Measurements from ENCODE around the gene AFG3L2. TPM values are rescaled to one million over a fixed set of nuclear protein-coding genes. Genes with fewer than 3 reads are reported as not detected.

The AFG3L2 gene
- total RNA-seq, 1 experiment from 2014 or later: 66.7 TPM

DNA sequence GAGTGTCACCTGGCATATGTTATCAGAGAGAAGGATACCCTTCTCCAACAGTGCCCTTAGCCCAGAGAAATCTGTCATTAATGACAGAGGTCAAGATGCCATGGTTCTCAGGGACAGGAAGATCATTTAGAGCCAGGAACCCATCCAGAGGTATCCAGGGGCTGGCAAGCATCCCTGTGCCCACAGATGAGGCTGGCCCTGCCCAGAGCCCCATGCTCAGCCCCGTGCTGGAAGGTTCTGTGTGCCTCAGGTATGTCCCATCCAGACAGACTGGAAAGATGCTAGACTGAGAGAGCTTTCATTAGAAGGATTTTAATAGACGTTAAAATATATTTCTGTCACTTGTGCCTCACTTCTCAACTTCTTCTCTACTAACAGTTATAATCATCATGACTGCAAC lies 77.2 kb downstream of the AFG3L2 start:
- no peaks in the 10 kb centered on the region for H3K79me2 ChIP-seq (ENCODE audit: insufficient read depth, low read length)
- intact Hi-C loops (cut with micrococcal nuclease): no loop called here
- ChIA-PET CTCF (no interaction called here), RAD21 (ENCODE audit: low non-redundant PET in 1 of 2, low total read pairs in 2 of 2, uncharacterized antibody in 2 of 2, unreplicated experiment in 2 of 2) (no interaction called here), POLR2A (no interaction called here)
- H3K9me3 ChIP-seq (ENCODE audit: control insufficient read depth in 1 of 2, insufficient read depth in 1 of 2, low read depth in 1 of 2, low read length in 2 of 2): no peaks in the 10 kb centered on the region
- H3K4me1 ChIP-seq (ENCODE audit: control insufficient read depth in 1 of 2, insufficient read depth in 2 of 2, low read length in 2 of 2): peaks cover 0 to 14% of the 10 kb centered on the region in 2 experiments; a peak in 1 of 4 replicates
- no peaks in the 10 kb centered on the region for H3K9me2 ChIP-seq (ENCODE audit: insufficient read depth)
- no peaks in the 10 kb centered on the region for H3K27me3 ChIP-seq (ENCODE audit: insufficient read depth, low read length)
- H4K20me1 ChIP-seq (ENCODE audit: insufficient read depth): no peaks in the 10 kb centered on the region
- TF ChIP-seq ZBTB33 (IDR thresholded peaks at IDR 0.05; ENCODE audit: extremely low read depth, insufficient replicate concordance, low read length) (no peak), POLR2A (IDR thresholded peaks at IDR 0.05; ENCODE audit: borderline replicate concordance, extremely low read depth, insufficient read depth, insufficient read length) (no peak), YY1 (IDR thresholded peaks at IDR 0.05; ENCODE audit: extremely low read depth, insufficient replicate concordance, low read depth, low read length) (no peak), EZH2 (IDR thresholded peaks at IDR 0.05) (no peak), TCF7L2 (IDR thresholded peaks at IDR 0.05; ENCODE audit: borderline replicate concordance, extremely low read depth, insufficient read depth, insufficient read length) (no peak), EZH2phosphoT487 (IDR thresholded peaks at IDR 0.05; ENCODE audit: borderline replicate concordance) (no peak), CBX3 (IDR thresholded peaks at IDR 0.05; ENCODE audit: low read depth) (no peak), RAD21 (IDR thresholded peaks at IDR 0.05; ENCODE audit: low read depth) (no peak), ELF1 (IDR thresholded peaks at IDR 0.05; ENCODE audit: borderline replicate concordance, low read depth) (no peak), ZNF274 (IDR thresholded peaks at IDR 0.05; ENCODE audit: low read depth, low read length) (no peak), CEBPB (IDR thresholded peaks at IDR 0.05; ENCODE audit: low read depth) (no peak), EGR1 (IDR thresholded peaks at IDR 0.05; ENCODE audit: low read depth) (no peak), POLR2AphosphoS5 (IDR thresholded peaks at IDR 0.05; ENCODE audit: low read depth, low read length) (no peak), FOSL1 (IDR thresholded peaks at IDR 0.05; ENCODE audit: low read depth) (no peak), SP1 (IDR thresholded peaks at IDR 0.05; ENCODE audit: low read depth) (no peak), REST (IDR thresholded peaks at IDR 0.05; ENCODE audit: low read depth) (no peak), SRF (IDR thresholded peaks at IDR 0.05; ENCODE audit: low read depth) (no peak)
- TF ChIP-seq, protein P1, sequence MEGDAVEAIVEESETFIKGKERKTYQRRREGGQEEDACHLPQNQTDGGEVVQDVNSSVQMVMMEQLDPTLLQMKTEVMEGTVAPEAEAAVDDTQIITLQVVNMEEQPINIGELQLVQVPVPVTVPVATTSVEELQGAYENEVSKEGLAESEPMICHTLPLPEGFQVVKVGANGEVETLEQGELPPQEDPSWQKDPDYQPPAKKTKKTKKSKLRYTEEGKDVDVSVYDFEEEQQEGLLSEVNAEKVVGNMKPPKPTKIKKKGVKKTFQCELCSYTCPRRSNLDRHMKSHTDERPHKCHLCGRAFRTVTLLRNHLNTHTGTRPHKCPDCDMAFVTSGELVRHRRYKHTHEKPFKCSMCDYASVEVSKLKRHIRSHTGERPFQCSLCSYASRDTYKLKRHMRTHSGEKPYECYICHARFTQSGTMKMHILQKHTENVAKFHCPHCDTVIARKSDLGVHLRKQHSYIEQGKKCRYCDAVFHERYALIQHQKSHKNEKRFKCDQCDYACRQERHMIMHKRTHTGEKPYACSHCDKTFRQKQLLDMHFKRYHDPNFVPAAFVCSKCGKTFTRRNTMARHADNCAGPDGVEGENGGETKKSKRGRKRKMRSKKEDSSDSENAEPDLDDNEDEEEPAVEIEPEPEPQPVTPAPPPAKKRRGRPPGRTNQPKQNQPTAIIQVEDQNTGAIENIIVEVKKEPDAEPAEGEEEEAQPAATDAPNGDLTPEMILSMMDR (IDR thresholded peaks at IDR 0.05 in 2 of 3, conservative IDR thresholded peaks at IDR 0.05 in 1 of 3; ENCODE audit: borderline replicate concordance in 1 of 3, insufficient read depth in 1 of 3, low read depth in 2 of 3, low read length in 2 of 3): no peak
- TF ChIP-seq, protein P2, sequence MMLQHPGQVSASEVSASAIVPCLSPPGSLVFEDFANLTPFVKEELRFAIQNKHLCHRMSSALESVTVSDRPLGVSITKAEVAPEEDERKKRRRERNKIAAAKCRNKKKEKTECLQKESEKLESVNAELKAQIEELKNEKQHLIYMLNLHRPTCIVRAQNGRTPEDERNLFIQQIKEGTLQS (IDR thresholded peaks at IDR 0.05): no peak
- no peak overlapping the region for H3K27ac ChIP-seq (ENCODE audit: low read depth, low read length)
- no TSS peak for BruUV-seq (replicated peaks)
- H3K9ac ChIP-seq (ENCODE audit: low read length): no peak overlapping the region
- H2AFZ ChIP-seq (ENCODE audit: low read depth, low read length, poor library complexity, severe bottlenecking): no peak overlapping the region
- H3K4me3 ChIP-seq (replicated peaks in 1 of 2; ENCODE audit: low read depth in 1 of 2, low read length in 2 of 2): no peak overlapping the region
- H3K36me3 ChIP-seq (ENCODE audit: control insufficient read depth in 1 of 2, insufficient read depth in 2 of 2, low read length in 2 of 2): no peaks in the 10 kb centered on the region
- H3K4me2 ChIP-seq (ENCODE audit: low read length): no peak overlapping the region
- ATAC-seq (no peak), DNase-seq (ENCODE audit: low read depth, low spot score) (no peak)

Measured in HCT116 (cell line).